MM.1S (cell line): ENCODE data around the gene TLR9.
A peak's percentile ranks its signal among the peaks of the same experiment; 100 is the strongest.

Experiments used
- DNase-seq: peaks from one replicate; pipeline ENCODE4 v3.0.0-alpha.2; 2015
- H2AFZ ChIP-seq: fragments of 300-600 bp; sonication (generic); 2 replicates; pipeline ENCODE4 v1.6.0; 2016; ENCODE audit warnings: antibody characterized with exemption, low read length
- H3F3A ChIP-seq: fragments of 300-600 bp; sonication (generic); 2 replicates; pipeline ENCODE4 v1.6.1; 2016; ENCODE audit warnings: mild to moderate bottlenecking, antibody characterized with exemption, low read length, moderate library complexity, mixed read lengths; ENCODE audit not compliant: insufficient read depth
- H3K27ac ChIP-seq: fragments of 300-600 bp; sonication (generic); 2 replicates; pipeline ENCODE4 v1.5.1; 2016; ENCODE audit warnings: mild to moderate bottlenecking, low read length
- H3K27me3 ChIP-seq: fragments of 300-600 bp; sonication (generic); replicated peaks from 2 replicates; pipeline ENCODE4 v1.6.0; 2016; ENCODE audit warnings: low read length; ENCODE audit not compliant: insufficient read depth
- H3K36me3 ChIP-seq: fragments of 300-600 bp; sonication (generic); replicated peaks from 2 replicates; pipeline ENCODE4 v1.6.1; 2016; ENCODE audit warnings: mild to moderate bottlenecking, low read length, mixed read lengths; ENCODE audit not compliant: insufficient read depth
- H3K4me1 ChIP-seq: fragments of 300-600 bp; sonication (generic); 2 replicates; pipeline ENCODE4 v1.6.1; 2016; ENCODE audit warnings: low read length, mixed read lengths
- H3K4me2 ChIP-seq: fragments of 300-600 bp; sonication (generic); 2 replicates; pipeline ENCODE4 v1.6.0; 2016; ENCODE audit warnings: low read depth, low read length
- H3K4me3 ChIP-seq: fragments of 300-600 bp; sonication (generic); 2 replicates; pipeline ENCODE4 v1.5.1; 2016; ENCODE audit warnings: low read length, mixed read lengths
- H3K79me2 ChIP-seq: fragments of 300-600 bp; sonication (generic); 2 replicates; pipeline ENCODE4 v1.6.1; 2016; ENCODE audit warnings: mixed run types, low read length, mixed read lengths
- H3K9ac ChIP-seq: fragments of 300-600 bp; sonication (generic); 2 replicates; pipeline ENCODE4 v1.6.1; 2016; ENCODE audit warnings: low read length, mixed read lengths
- H3K9me2 ChIP-seq: fragments of 300-600 bp; sonication (generic); replicated peaks from 2 replicates; pipeline ENCODE4 v1.6.1; 2016; ENCODE audit warnings: mild to moderate bottlenecking, low read length, mixed read lengths; ENCODE audit not compliant: insufficient read depth
- H3K9me3 ChIP-seq: fragments of 300-600 bp; sonication (generic); replicated peaks from 2 replicates; pipeline ENCODE4 v1.6.1; 2016; ENCODE audit warnings: mild to moderate bottlenecking, low read length, mixed read lengths; ENCODE audit not compliant: insufficient read depth
- H4K20me1 ChIP-seq: fragments of 300-600 bp; sonication (generic); 2 replicates; pipeline ENCODE4 v1.6.1; 2016; ENCODE audit warnings: mild to moderate bottlenecking, low read length, moderate library complexity, mixed read lengths; ENCODE audit not compliant: insufficient read depth
- CTCF ChIP-seq: fragments of 300-600 bp; sonication (generic); IDR thresholded peaks from 2 replicates; pipeline ENCODE4 v1.5.1; 2016; ENCODE audit warnings: antibody characterized with exemption, low read length, mixed read lengths
- EZH2 ChIP-seq: fragments of 300-600 bp; sonication (generic); optimal IDR thresholded peaks from 2 replicates; pipeline ENCODE3; 2017; ENCODE audit warnings: low read depth, mild to moderate bottlenecking, antibody characterized with exemption, low read length, mixed read lengths
- EZH2phosphoT487 ChIP-seq: fragments of 300-600 bp; sonication (generic); IDR thresholded peaks from 2 replicates; pipeline ENCODE4 v1.6.1; 2018; ENCODE audit warnings: antibody characterized with exemption, low read length

The TLR9 gene

GRCh38 chr3:52196977-52197376, 28.5 kb downstream of the TLR9 start:
- peaks cover 11% of the 10 kb centered on the region for H3K4me1 ChIP-seq
- no peak for TF ChIP-seq EZH2
- no peak for TF ChIP-seq CTCF
- no peak for TF ChIP-seq EZH2phosphoT487
- no peak overlapping the region for H3K4me3 ChIP-seq
- H3K9me3 ChIP-seq: no peaks in the 10 kb centered on the region
- no peaks in the 10 kb centered on the region for H3K9me2 ChIP-seq
- H3K36me3 ChIP-seq: no peaks in the 10 kb centered on the region; the same call in 1 of the 2 replicates
- no peak overlapping the region for H3K9ac ChIP-seq
- no peaks in the 10 kb centered on the region for H3F3A ChIP-seq
- H2AFZ ChIP-seq: peak overlapping the region; percentile 91
- H4K20me1 ChIP-seq: no peaks in the 10 kb centered on the region
- H3K27me3 ChIP-seq: no peaks in the 10 kb centered on the region
- DNase-seq: no peak
- H3K4me2 ChIP-seq: no peak overlapping the region
- no peak overlapping the region for H3K27ac ChIP-seq
- peaks cover 16% of the 10 kb centered on the region for H3K79me2 ChIP-seq

- H3K4me3 ChIP-seq: no peak overlapping the region
- no peaks in the 10 kb centered on the region for H3K9me3 ChIP-seq
- H3F3A ChIP-seq: no peaks in the 10 kb centered on the region
- no peaks in the 10 kb centered on the region for H3K9me2 ChIP-seq
- peaks cover 16% of the 10 kb centered on the region for H3K79me2 ChIP-seq
- H3K36me3 ChIP-seq: no peaks in the 10 kb centered on the region; the same call in 1 of the 2 replicates
- no peak for DNase-seq
- no peaks in the 10 kb centered on the region for H3K27me3 ChIP-seq
- TF ChIP-seq CTCF (no peak), EZH2phosphoT487 (no peak), EZH2 (no peak)
- H2AFZ ChIP-seq: no peak overlapping the region
- H3K4me2 ChIP-seq: no peak overlapping the region
- no peak overlapping the region for H3K9ac ChIP-seq
- no peaks in the 10 kb centered on the region for H4K20me1 ChIP-seq
- H3K27ac ChIP-seq: no peak overlapping the region
- peaks cover 11% of the 10 kb centered on the region for H3K4me1 ChIP-seq
These were observed 29.6 kb downstream of the TLR9 start for GRCh38 chr3:52195823-52196331.

- H4K20me1 ChIP-seq: no peaks in the 10 kb centered on the region
- H3K36me3 ChIP-seq: no peaks in the 10 kb centered on the region; the same call in 1 of the 2 replicates
- H3K27me3 ChIP-seq: no peaks in the 10 kb centered on the region
- H3K4me3 ChIP-seq: no peak overlapping the region
- DNase-seq: no peak
- no peaks in the 10 kb centered on the region for H3K9me2 ChIP-seq
- H3K4me1 ChIP-seq: peaks cover 11% of the 10 kb centered on the region
- TF ChIP-seq CTCF (no peak), EZH2 (no peak), EZH2phosphoT487 (no peak)
- no peaks in the 10 kb centered on the region for H3F3A ChIP-seq
- H3K9ac ChIP-seq: no peak overlapping the region
- no peak overlapping the region for H3K4me2 ChIP-seq
- H3K27ac ChIP-seq: no peak overlapping the region
- H3K79me2 ChIP-seq: peaks cover 16% of the 10 kb centered on the region
- H2AFZ ChIP-seq: no peak overlapping the region
- no peaks in the 10 kb centered on the region for H3K9me3 ChIP-seq
These were observed 30.2 kb downstream of the TLR9 start for GRCh38 chr3:52195291-52195597.
